ENCODE data around the gene AMPD3. TPM values are rescaled to one million over a fixed set of nuclear protein-coding genes. Genes with fewer than 3 reads are reported as not detected.

The AMPD3 gene
- polyA plus RNA-seq, 1 donor (not counting 4 experiments of a cell fraction or from before 2014, with no cell fraction given), result 11.1 TPM

DNA sequence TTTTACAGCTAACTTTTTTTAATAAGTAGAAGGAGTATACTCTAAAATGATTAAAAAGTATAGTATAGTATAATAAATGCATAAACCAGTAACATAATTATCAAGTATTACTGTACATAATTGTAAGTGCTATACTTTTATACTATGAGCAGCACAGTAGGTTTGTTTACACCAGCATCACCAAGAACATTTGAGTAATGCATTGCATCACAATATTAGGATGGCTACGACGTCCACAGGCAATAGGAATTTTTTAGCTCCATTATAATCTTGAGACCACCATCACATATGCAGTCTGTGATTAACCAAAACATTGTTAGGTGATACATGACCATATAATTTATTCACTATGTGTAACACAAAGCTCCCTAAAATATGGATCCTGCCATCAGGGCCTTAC is 65.5 kb downstream of the AMPD3 start:
- dilution Hi-C loops (cut with MboI; ENCODE audit: extremely low pct_ligation_motif_present, low sequenced_read_pairs), result loop anchor here (25.0 kb wide), 1 partner anchor 217 kb away; no protein-coding TSS in a partner anchor
- H3K27ac ChIP-seq (ENCODE audit: control insufficient read depth, insufficient read depth, low read length), result peak overlapping the region; percentile 70
- H3K79me2 ChIP-seq (ENCODE audit: control insufficient read depth, insufficient read depth, low read length), result peaks cover 2% of the 10 kb centered on the region
- H3K9me3 ChIP-seq (ENCODE audit: control insufficient read depth, low read depth, low read length), result no peaks in the 10 kb centered on the region
- H3K9me1 ChIP-seq (ENCODE audit: control insufficient read depth, extremely low read depth, insufficient read depth, low read length), result no peaks in the 10 kb centered on the region
- no peak overlapping the region for H3K4me2 ChIP-seq (ENCODE audit: control insufficient read depth, extremely low read depth, insufficient read depth, low read depth, low read length)
- FAIRE-seq (no peak), DNase-seq (ENCODE audit: low read depth, low spot score) (no peak)
- TF ChIP-seq EZH2 (IDR thresholded peaks at IDR 0.05; ENCODE audit: low read length), result no peak
- TF ChIP-seq, protein P1, sequence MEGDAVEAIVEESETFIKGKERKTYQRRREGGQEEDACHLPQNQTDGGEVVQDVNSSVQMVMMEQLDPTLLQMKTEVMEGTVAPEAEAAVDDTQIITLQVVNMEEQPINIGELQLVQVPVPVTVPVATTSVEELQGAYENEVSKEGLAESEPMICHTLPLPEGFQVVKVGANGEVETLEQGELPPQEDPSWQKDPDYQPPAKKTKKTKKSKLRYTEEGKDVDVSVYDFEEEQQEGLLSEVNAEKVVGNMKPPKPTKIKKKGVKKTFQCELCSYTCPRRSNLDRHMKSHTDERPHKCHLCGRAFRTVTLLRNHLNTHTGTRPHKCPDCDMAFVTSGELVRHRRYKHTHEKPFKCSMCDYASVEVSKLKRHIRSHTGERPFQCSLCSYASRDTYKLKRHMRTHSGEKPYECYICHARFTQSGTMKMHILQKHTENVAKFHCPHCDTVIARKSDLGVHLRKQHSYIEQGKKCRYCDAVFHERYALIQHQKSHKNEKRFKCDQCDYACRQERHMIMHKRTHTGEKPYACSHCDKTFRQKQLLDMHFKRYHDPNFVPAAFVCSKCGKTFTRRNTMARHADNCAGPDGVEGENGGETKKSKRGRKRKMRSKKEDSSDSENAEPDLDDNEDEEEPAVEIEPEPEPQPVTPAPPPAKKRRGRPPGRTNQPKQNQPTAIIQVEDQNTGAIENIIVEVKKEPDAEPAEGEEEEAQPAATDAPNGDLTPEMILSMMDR (optimal IDR thresholded peaks at IDR 0.05 in 1 of 3, IDR thresholded peaks at IDR 0.05 in 1 of 3, conservative IDR thresholded peaks at IDR 0.05 in 1 of 3; ENCODE audit: extremely low read depth in 1 of 3, insufficient read depth in 2 of 3, low read length in 3 of 3), result no peak
- no peak overlapping the region for H3K4me3 ChIP-seq (ENCODE audit: control insufficient read depth in 2 of 3, extremely low read depth in 1 of 3, insufficient read depth in 2 of 3, low read depth in 1 of 3, low read length in 3 of 3)
- H3K4me1 ChIP-seq (ENCODE audit: control insufficient read depth, extremely low read depth, insufficient read depth, low read length), result peaks cover 42% of the 10 kb centered on the region
- no peaks in the 10 kb centered on the region for H3K27me3 ChIP-seq (ENCODE audit: control insufficient read depth, extremely low read depth, insufficient read depth, low read length)
- no peak overlapping the region for H3K9ac ChIP-seq (ENCODE audit: control insufficient read depth, extremely low read depth, insufficient read depth, low read length)
- H4K20me1 ChIP-seq (ENCODE audit: control insufficient read depth, extremely low read depth, insufficient read depth, low read length), result no peaks in the 10 kb centered on the region
- H3K36me3 ChIP-seq (ENCODE audit: control insufficient read depth in 2 of 2, extremely low read depth in 1 of 2, insufficient read depth in 2 of 2, low read length in 2 of 2), result peaks cover 0 to 12% of the 10 kb centered on the region in 2 experiments
- no peak overlapping the region for H2AFZ ChIP-seq (ENCODE audit: control insufficient read depth, low read length)

DNA sequence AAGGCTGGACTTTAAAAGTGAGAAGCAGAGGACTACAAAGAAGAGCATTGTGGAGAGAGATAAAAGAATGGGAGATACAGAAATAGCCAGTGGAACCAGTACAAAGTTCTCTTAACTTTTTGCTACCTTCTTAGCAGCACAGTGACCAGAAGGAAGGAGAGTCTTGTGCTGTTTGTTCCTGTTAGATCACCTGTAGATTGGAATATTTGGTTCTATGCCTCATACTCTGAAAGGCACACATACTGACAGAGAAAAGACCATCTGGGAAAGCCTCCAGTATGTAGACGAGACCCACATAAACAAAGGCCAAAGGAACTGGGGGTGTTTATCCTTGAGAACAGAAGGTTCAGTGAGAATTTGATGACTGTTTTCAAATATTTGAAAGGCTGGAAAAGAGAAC is 67.2 kb downstream of the AMPD3 start:
- no peak for FAIRE-seq

More for the DNA sequence above, 67.2 kb downstream of the AMPD3 start:
- no peak overlapping the region for H3K9ac ChIP-seq (ENCODE audit: control insufficient read depth, extremely low read depth, insufficient read depth, low read length)
- H3K4me2 ChIP-seq (ENCODE audit: control insufficient read depth, extremely low read depth, insufficient read depth, low read depth, low read length), result peak overlapping the region; percentile 7
- H3K36me3 ChIP-seq (ENCODE audit: control insufficient read depth in 2 of 2, extremely low read depth in 1 of 2, insufficient read depth in 2 of 2, low read length in 2 of 2), result peaks cover 0 to 12% of the 10 kb centered on the region in 2 experiments
- peak overlapping the region; percentile 70 for H3K27ac ChIP-seq (ENCODE audit: control insufficient read depth, insufficient read depth, low read length)
- no peaks in the 10 kb centered on the region for H3K27me3 ChIP-seq (ENCODE audit: control insufficient read depth, extremely low read depth, insufficient read depth, low read length)
- H4K20me1 ChIP-seq (ENCODE audit: control insufficient read depth, extremely low read depth, insufficient read depth, low read length), result no peaks in the 10 kb centered on the region
- H3K4me3 ChIP-seq (ENCODE audit: control insufficient read depth in 2 of 3, extremely low read depth in 1 of 3, insufficient read depth in 2 of 3, low read depth in 1 of 3, low read length in 3 of 3), result no peak overlapping the region
- H2AFZ ChIP-seq (ENCODE audit: control insufficient read depth, low read length), result no peak overlapping the region
- H3K9me3 ChIP-seq (ENCODE audit: control insufficient read depth, low read depth, low read length), result no peaks in the 10 kb centered on the region
- dilution Hi-C loops (cut with MboI; ENCODE audit: extremely low pct_ligation_motif_present, low sequenced_read_pairs), result loop anchor here (25.0 kb wide), 1 partner anchor 215 kb away; no protein-coding TSS in a partner anchor
- DNase-seq (ENCODE audit: low read depth, low spot score), result no peak
- H3K79me2 ChIP-seq (ENCODE audit: control insufficient read depth, insufficient read depth, low read length), result no peaks in the 10 kb centered on the region
- TF ChIP-seq, protein P1 (optimal IDR thresholded peaks at IDR 0.05 in 1 of 3, IDR thresholded peaks at IDR 0.05 in 1 of 3, conservative IDR thresholded peaks at IDR 0.05 in 1 of 3; ENCODE audit: extremely low read depth in 1 of 3, insufficient read depth in 2 of 3, low read length in 3 of 3), result no peak
- no peak for TF ChIP-seq EZH2 (IDR thresholded peaks at IDR 0.05; ENCODE audit: low read length)
- H3K9me1 ChIP-seq (ENCODE audit: control insufficient read depth, extremely low read depth, insufficient read depth, low read length), result no peaks in the 10 kb centered on the region
- H3K4me1 ChIP-seq (ENCODE audit: control insufficient read depth, extremely low read depth, insufficient read depth, low read length), result peaks cover 58% of the 10 kb centered on the region

Data from keratinocyte (primary cell).